ENCODE results near the gene ITGA2. TPM values are rescaled to one million over a fixed set of nuclear protein-coding genes. Genes with fewer than 3 reads are reported as not detected.

The ITGA2 gene
- total and polyA plus RNA-seq, 4 donors: 2.0 to 36.1 (median 19.2) TPM

DNA sequence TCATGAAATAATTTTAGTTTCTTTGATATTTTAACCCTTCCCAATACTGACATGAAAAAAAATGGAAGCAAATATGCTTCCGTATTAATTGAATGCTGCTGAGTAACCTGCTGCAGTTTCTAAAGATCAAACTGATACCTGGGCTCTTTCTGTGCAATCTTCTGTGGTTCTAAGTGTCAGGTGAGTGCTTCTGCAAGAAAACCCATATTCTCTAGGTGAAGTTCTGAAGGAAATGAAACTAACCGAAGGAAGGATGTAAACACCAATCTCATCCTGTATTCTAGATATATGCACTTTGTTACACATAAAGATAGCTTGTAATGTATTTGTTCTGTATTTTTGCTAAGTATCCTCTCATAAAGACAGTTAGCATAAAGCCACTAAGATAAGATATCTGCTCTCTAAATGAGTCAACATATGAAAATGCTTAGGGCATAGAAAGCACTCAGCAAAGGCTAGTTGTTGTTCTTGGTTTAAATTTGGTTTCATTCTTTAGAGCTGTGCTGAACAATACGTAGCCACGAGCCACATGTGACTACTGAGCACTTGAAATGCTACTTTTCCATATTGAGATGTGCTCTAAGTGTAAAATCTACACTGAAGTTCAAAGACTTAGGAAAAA, 52.0 kb downstream of the ITGA2 start:
- no peak overlapping the region for H3K4me3 ChIP-seq
- no peak overlapping the region for H3K27ac ChIP-seq (ENCODE audit: low read depth in 1 of 2, low read length in 1 of 2)
- peaks cover 4 to 11% (median 5%) of the 10 kb centered on the region in 5 donors for H3K4me1 ChIP-seq (ENCODE audit: control insufficient read depth in 5 of 5, insufficient read depth in 5 of 5, low read length in 5 of 5)
- no peaks in the 10 kb centered on the region for H3K9me3 ChIP-seq (ENCODE audit: control insufficient read depth in 4 of 4, insufficient read depth in 3 of 4, low read length in 3 of 4)
- H3K27me3 ChIP-seq (ENCODE audit: control insufficient read depth in 3 of 3, insufficient read depth in 3 of 3, low read length in 2 of 3): no peaks in the 10 kb centered on the region
- no peak overlapping the region for H3K9ac ChIP-seq (ENCODE audit: insufficient read depth in 1 of 2, low read length in 2 of 2)
- H3K36me3 ChIP-seq (ENCODE audit: control insufficient read depth in 4 of 4, insufficient read depth in 4 of 4, low read length in 4 of 4): no peaks in the 10 kb centered on the region
- no peak for DNase-seq
- 24% methylated on average over 4 of the region's 4 CpGs for WGBS, 2 donors
- ATAC-seq (ENCODE audit: insufficient read depth, low FRiP score): no peak
- TF ChIP-seq, protein P1, sequence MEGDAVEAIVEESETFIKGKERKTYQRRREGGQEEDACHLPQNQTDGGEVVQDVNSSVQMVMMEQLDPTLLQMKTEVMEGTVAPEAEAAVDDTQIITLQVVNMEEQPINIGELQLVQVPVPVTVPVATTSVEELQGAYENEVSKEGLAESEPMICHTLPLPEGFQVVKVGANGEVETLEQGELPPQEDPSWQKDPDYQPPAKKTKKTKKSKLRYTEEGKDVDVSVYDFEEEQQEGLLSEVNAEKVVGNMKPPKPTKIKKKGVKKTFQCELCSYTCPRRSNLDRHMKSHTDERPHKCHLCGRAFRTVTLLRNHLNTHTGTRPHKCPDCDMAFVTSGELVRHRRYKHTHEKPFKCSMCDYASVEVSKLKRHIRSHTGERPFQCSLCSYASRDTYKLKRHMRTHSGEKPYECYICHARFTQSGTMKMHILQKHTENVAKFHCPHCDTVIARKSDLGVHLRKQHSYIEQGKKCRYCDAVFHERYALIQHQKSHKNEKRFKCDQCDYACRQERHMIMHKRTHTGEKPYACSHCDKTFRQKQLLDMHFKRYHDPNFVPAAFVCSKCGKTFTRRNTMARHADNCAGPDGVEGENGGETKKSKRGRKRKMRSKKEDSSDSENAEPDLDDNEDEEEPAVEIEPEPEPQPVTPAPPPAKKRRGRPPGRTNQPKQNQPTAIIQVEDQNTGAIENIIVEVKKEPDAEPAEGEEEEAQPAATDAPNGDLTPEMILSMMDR (IDR thresholded peaks at IDR 0.05; ENCODE audit: control extremely low read depth, extremely low read depth): no peak

DNA sequence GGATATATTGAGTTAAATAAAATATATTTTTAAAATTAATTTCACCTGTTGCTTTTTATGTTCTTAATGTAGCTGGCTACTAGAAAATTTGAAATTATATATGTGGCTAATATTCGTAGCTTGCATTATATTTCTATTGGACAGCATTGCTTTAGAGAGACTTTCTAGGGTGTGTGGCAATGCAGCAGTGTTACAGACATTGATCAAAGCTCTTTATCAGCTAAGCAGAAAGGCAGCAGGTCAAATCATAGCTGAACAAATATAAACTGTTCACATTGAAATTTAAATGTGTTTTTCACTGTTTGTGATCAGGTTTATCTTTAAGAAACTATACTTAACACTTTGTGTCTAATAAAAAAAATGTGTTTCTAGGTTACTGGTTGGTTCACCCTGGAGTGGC, 52.6 kb downstream of the ITGA2 start:
- Histone ChIP-seq H3K27ac (ENCODE audit: low read depth in 1 of 2, low read length in 1 of 2) (no peak overlapping the region), H3K27me3 (ENCODE audit: control insufficient read depth in 3 of 3, insufficient read depth in 3 of 3, low read length in 2 of 3) (no peaks in the 10 kb centered on the region), H3K4me3 (no peak overlapping the region), H3K9ac (ENCODE audit: insufficient read depth in 1 of 2, low read length in 2 of 2) (no peak overlapping the region), H3K9me3 (ENCODE audit: control insufficient read depth in 4 of 4, insufficient read depth in 3 of 4, low read length in 3 of 4) (no peaks in the 10 kb centered on the region), H3K36me3 (ENCODE audit: control insufficient read depth in 4 of 4, insufficient read depth in 4 of 4, low read length in 4 of 4) (no peaks in the 10 kb centered on the region), H3K4me1 (ENCODE audit: control insufficient read depth in 5 of 5, insufficient read depth in 5 of 5, low read length in 5 of 5) (peaks cover 4 to 11% (median 5%) of the 10 kb centered on the region in 5 donors)
- no peak for ATAC-seq (ENCODE audit: insufficient read depth, low FRiP score)
- no peak for DNase-seq
- TF ChIP-seq, protein P1 (IDR thresholded peaks at IDR 0.05; ENCODE audit: control extremely low read depth, extremely low read depth): no peak
- WGBS, 2 donors: 74 to 80% methylated on average over 1 of the region's 1 CpG

DNA sequence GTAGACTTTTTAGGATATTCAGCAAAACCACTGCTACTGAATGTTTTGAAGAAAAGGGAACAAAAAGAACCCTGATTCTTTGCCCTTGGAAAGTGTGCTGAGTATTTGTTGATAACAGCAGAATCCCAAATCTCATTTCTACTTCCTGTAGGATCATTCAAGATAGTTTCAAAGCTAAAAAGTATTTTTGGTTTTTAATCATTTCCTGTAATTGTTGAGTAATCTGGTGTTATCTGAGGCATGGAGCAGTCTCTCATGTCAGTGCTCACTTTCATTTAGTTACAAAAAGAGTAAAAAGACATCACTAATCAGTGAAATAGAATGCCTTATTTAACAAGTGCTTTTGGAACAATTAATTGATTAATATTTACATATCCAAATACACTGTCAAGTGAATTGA, 56.1 kb downstream of the ITGA2 start:
- no peak overlapping the region for H3K4me3 ChIP-seq

More for the DNA sequence above, 56.1 kb downstream of the ITGA2 start:
- Histone ChIP-seq H3K9me3 (ENCODE audit: control insufficient read depth in 4 of 4, insufficient read depth in 3 of 4, low read length in 3 of 4) (no peaks in the 10 kb centered on the region), H3K4me1 (ENCODE audit: control insufficient read depth in 5 of 5, insufficient read depth in 5 of 5, low read length in 5 of 5) (peaks cover 0 to 5% (median 0%) of the 10 kb centered on the region in 5 donors), H3K36me3 (ENCODE audit: control insufficient read depth in 4 of 4, insufficient read depth in 4 of 4, low read length in 4 of 4) (peaks cover 0 to 2% (median 0%) of the 10 kb centered on the region in 4 donors), H3K9ac (ENCODE audit: insufficient read depth in 1 of 2, low read length in 2 of 2) (no peak overlapping the region), H3K27me3 (ENCODE audit: control insufficient read depth in 3 of 3, insufficient read depth in 3 of 3, low read length in 2 of 3) (no peaks in the 10 kb centered on the region), H3K27ac (ENCODE audit: low read depth in 1 of 2, low read length in 1 of 2) (no peak overlapping the region)
- ATAC-seq (ENCODE audit: insufficient read depth, low FRiP score) (no peak), DNase-seq (no peak)
- TF ChIP-seq, protein P1 (IDR thresholded peaks at IDR 0.05; ENCODE audit: control extremely low read depth, extremely low read depth): no peak
